Pulmonary artery endothelial cell (primary cell): ENCODE results near the gene NME5. TPM values are rescaled to one million over a fixed set of nuclear protein-coding genes. Genes with fewer than 3 reads are reported as not detected.
"Not testable (repeated sequence)": the region's sequence is repeated elsewhere in the genome, so short reads cannot be mapped to it uniquely, and the experiment has no call there.

ENCODE experiments used
- DNase-seq: peaks from one replicate; pipeline ENCODE4 v3.0.0-alpha.2; 2011; ENCODE audit warnings: low read depth, low spot score
- total RNA-seq: library from RNA; depleted of rRNA; stranded (reverse); fragments of >200 nt; gene quantifications from 2 replicates; pipeline ENCODE4 v1.2.3, GENCODE V29; 2014

NME5 gene
- 1.1 and 1.2 TPM in 2 replicates for total RNA-seq

DNA sequence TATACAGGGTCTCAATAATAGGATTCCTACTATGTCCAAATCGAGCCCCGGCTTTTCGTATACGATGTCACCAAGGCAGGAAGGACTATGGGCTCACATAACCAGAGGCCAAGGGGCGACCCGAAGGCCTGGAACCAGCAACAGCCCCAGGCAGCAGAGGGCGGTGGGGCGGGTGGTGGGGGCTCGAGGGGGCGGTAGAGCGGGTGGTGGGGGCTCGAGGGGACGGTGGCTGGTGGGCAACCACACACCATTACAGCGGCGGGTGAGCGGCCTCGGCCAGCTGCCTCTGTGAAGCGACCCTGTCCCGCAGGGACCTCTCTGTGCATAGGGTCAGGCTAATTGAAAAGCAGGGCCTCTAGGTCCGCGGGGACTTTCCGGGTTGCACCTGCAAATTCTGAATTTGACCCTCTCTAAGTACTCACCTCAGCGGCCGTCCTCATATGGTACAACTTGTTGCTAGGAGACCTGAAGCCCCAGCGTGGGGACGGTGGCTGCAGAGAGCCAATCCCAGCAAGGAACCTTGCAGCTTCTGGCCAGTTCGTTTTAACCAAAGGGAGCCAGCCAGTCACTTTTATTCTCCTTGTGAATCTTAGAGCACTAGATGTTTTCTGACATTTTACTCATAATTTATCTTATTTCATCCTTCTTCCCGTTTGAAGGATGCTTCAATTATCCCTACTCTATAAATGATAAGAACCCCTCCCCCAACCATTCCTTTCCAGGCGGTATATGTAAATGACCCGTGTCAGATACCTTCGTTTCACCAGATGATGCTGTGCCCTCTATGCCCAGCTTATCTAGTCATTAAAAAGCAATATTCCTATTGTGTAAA, at the start of gene NME5:
Gene NME5 (minus strand): TSS at position 480 of the 832 bp plus-strand sequence. CDS start 648 bp downstream, outside the sequence.
- peak; percentile 22 for DNase-seq

- DNase-seq = no peak
Observed at GRCh38 chr5:138188626-138189025, 49.4 kb upstream of the NME5 start.

GRCh38 chr5:138186002-138186447, 46.8 kb upstream of the NME5 start:
- DNase-seq = no peak

DNA sequence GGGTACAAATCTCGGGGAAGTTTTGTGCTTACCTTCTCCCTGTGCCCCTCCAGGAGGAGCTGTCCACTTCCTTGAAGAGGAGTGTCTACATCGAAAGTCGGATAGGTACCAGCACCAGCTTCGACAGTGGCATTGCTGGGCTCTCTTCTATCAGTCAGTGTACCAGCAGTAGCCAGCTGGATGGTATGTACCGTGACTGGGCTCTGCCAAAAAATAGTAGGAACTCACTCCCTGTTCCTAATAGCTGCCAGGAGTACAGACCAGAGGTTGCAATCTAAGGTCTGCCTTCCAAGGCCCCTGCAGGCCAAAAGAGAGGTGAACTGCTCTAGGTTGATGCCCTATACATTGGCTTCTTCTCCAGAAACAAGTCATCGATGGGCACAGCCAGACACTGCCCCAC, 43.6 kb upstream of the NME5 start:
- no peak for DNase-seq

DNA sequence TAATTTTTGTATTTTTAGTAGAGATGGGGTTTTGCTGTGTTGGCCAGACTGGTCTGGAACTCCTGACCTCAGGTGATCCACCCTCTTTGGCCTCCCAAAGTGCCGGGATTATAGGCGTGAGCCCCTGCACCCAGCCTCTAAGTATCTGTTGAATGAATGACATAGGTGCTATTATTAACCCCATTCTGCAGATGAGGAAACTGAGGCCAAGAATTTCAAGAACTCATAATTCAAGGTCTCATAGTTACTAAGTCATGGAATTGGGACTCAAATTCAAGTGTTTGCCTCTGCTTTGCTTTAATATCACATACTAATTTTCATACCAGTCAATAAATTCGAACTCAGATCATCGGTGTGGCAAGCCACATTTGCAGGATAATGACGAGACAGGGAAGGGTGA, 41.6 kb upstream of the NME5 start:
- no peak for DNase-seq

DNA sequence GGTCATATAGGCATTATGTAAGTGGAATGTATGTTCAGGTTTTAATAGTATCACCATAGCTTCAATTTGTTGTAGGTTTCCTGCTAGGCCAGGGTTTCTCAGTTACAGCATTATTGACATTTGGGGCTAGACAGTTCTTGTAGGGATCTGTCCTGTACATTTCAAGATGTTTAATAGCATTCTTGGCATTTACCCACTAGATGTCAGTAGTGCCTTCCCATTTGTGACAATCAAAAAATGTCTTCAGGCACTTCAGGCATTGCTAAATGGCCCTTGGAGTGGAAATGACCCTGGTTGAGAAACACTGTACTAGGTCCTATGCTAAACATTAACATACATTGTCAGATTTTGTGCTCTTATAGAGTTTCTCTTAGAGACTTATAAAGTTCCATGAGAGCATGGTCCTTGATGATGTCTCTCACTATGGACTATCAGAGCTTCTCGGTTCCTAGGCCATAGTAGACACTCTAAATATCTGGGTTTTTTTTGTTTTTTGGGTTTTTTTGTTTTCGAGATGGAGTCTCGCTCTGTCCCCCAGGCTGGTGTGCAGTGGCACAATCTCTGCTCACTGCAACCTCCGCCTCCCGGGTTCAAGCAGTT, 41.1 kb upstream of the NME5 start:
- DNase-seq = no peak

GRCh38 chr5:138179277-138179857, 40.1 kb upstream of the NME5 start:
- no peak for DNase-seq

GRCh38 chr5:138178516-138179276, 39.5 kb upstream of the NME5 start, which contains the start of the genes BRD8 and KIF20A:
TSS of gene BRD8 (minus strand) at chr5:138178630. CDS start at chr5:138178614, 16 bp downstream.
TSS of gene KIF20A (plus strand) at chr5:138179112. CDS start at chr5:138179681, 569 bp downstream.
- DNase-seq = peak; percentile 90

- DNase-seq = no peak
Observed at GRCh38 chr5:138177941-138178515, 38.8 kb upstream of the NME5 start.

DNA sequence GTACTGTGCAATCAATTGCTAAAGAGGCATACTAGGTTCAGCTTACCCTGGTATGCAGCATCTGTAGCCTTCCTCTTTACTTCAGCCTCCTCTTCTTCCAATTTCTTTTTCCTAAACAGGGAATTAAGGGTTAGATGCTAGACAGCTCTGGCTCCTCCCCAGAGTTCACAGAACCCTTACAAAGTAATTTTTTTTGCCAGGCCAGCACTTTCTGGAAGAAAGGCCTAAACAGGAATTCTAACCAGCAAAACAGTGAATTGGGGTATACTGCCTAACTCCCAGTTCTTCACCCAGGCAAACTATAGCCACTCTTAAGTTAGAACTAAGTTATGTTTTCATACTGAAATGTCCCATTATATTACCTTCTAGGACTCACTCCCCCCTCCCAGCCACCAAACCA, 31.1 kb upstream of the NME5 start:
- DNase-seq = no peak

DNA sequence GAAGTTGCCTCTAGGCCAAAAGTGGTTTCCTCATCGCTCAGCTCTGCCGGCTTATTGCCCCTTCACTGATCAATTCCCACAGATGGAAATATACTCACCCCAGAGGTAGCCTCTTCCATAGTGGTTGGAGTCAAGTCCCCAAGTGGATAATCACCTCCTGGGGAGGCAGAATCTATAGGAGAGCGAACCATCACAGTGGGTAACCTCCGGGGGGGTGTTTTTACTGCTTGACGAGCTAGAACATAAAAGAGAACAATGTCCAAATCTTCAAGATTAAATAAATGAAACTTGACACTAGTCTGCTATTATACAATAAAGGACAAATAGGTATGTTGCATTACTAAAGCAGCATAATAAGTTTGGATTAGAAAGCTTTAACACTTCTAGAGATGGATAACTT, 29.9 kb upstream of the NME5 start:
- DNase-seq = no peak

GRCh38 chr5:138163721-138164120, 24.5 kb upstream of the NME5 start:
- DNase-seq = no peak

- no peak for DNase-seq
Observed at GRCh38 chr5:138160706-138161105, 21.5 kb upstream of the NME5 start.

- no peak for DNase-seq
Observed at GRCh38 chr5:138159666-138160065, 20.4 kb upstream of the NME5 start.

GRCh38 chr5:138157626-138158025, 18.4 kb upstream of the NME5 start:
- DNase-seq = no peak

DNA sequence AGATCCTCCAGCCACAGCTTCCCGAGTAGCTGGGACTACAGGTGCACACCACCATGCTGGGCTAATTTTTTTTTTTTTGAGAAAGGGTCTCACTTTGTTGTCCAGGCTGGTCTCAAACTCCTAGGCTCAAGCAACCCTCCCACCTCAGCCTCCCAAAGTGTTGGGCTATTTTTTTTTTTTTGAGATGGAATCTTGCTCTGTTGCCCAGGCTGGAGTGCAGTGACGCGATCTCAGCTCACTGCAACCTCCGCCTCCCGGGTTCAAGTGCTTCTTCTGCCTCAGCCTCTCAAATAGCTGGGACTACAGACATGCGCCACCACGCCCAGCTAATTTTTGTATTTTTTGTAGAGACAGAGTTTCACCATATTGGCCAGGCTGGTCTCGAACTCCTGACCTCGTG, 16.7 kb upstream of the NME5 start:
- not testable (repeated sequence) for DNase-seq

- no peak for DNase-seq
Observed at GRCh38 chr5:138149530-138149929, 10.3 kb upstream of the NME5 start.

GRCh38 chr5:138148811-138149210, 9.6 kb upstream of the NME5 start:
- peak; percentile 47 for DNase-seq

- not testable (repeated sequence) for DNase-seq
Observed at GRCh38 chr5:138143578-138143977, 4.3 kb upstream of the NME5 start.

DNA sequence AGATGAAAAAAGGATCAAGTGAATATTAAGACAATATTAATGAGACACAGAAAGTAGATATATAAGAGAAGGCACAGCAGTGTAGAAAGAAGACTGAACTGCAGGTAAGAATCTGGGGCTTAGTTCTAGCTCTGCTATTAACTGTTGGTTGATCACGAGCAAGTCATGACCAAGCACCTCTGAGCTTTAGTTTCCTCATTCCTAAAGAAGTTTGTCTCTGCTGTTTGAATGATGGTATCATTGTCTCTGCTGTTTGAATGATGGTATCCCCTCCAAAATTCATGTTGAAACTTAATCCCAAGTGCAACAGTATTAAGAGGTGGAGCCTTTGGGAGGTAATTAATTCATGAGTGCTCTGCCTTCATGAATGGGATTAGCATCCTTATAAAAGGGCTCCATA, 2.5 kb upstream of the NME5 start:
- no peak for DNase-seq

DNA sequence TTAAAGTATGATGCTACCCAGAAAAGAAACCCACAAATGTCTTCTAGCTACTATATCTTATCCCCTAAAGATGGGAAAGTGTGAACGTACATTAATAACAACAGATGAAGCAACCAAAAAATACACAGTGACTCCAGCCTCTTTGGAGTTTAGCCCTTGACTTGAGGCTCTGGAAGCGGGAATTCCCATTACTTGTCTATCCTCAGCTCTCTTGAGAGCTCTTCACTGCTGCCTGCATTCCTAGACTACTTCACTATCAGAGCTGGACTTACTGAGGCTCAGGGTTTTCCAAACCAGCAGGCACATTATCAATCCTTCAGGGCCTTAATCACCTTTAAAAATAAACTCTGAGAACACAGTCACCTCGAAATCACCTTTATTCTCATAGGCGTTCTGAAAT, 1.0 kb upstream of the NME5 start:
- DNase-seq = no peak
